ENCODE results near the gene ATXN7L1.

GRCh38 chr7:105779856-105780780 is 96.3 kb downstream of the ATXN7L1 start:
- no peak for TF ChIP-seq CTCF (IDR thresholded peaks at IDR 0.05)
- TF ChIP-seq EZH2 (IDR thresholded peaks at IDR 0.05; ENCODE audit: borderline replicate concordance, insufficient read depth, low read depth, low read length, poor library complexity, severe bottlenecking) = no peak
